ENCODE data around the gene BORCS8.

- TF ChIP-seq CTCF (IDR thresholded peaks at IDR 0.05) (no peak), POLR2A (IDR thresholded peaks at IDR 0.05) (no peak)
These were observed 21.6 kb upstream of the BORCS8 start for GRCh38 chr19:19213426-19214158.

Measured in prostate gland (tissue), 2 donors.